ENCODE results near the gene CRB2. TPM values are rescaled to one million over a fixed set of nuclear protein-coding genes. Genes with fewer than 3 reads are reported as not detected.

The CRB2 gene
- total and polyA plus RNA-seq, 12 donors = under 0.01 to 0.24 (median 0.07) TPM; not detected in 4

DNA sequence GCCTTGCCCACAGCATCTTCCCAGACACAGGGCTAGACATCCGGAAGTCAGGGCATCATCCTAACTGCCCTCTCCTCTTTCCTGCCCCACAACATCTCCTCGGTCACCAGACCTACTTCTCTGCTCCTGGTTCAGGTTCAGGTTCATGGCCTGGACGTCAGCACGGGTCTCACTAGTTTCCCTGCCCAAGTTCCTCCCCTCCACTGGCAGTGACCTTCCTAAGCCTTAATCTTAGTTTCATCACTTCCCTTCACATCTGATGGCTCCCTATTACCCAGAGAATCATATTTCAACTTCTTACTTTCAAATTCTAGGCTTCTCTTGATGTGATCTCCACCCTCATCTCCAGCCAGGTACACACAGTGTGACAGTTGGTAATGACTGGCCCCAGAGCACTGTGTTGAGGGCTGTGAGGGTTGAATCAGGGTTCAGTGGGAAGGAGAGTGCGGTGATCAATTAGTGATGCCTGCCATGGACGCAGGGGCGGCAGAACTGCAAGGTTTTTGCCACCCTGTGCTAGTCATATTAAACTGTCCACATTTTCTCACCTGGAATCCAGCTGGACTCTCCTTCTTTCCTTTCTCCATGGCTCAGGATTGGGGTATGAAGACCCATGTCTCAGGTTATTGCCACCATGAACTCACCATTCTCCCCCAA, 34.3 kb upstream of the CRB2 start:
- no peak for DNase-seq
- no peaks in the 10 kb centered on the region for H3K36me3 ChIP-seq (replicated peaks in 1 of 2)
- no peak overlapping the region for H3K4me3 ChIP-seq
- intact Hi-C loops (cut with DNase I) = no loop called here
- H3K27ac ChIP-seq = no peak overlapping the region
- no peaks in the 10 kb centered on the region for H3K9me3 ChIP-seq (replicated peaks in 1 of 3)
- no peaks in the 10 kb centered on the region for H3K27me3 ChIP-seq
- 74 to 81% (median 81%) methylated on average over 7 of the region's 7 CpGs for WGBS, 4 donors
- H3K4me1 ChIP-seq (replicated peaks in 1 of 2) = no peaks in the 10 kb centered on the region
- TF ChIP-seq, protein P1, sequence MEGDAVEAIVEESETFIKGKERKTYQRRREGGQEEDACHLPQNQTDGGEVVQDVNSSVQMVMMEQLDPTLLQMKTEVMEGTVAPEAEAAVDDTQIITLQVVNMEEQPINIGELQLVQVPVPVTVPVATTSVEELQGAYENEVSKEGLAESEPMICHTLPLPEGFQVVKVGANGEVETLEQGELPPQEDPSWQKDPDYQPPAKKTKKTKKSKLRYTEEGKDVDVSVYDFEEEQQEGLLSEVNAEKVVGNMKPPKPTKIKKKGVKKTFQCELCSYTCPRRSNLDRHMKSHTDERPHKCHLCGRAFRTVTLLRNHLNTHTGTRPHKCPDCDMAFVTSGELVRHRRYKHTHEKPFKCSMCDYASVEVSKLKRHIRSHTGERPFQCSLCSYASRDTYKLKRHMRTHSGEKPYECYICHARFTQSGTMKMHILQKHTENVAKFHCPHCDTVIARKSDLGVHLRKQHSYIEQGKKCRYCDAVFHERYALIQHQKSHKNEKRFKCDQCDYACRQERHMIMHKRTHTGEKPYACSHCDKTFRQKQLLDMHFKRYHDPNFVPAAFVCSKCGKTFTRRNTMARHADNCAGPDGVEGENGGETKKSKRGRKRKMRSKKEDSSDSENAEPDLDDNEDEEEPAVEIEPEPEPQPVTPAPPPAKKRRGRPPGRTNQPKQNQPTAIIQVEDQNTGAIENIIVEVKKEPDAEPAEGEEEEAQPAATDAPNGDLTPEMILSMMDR (IDR thresholded peaks at IDR 0.05) = no peak
- no peak for TF ChIP-seq POLR2A (IDR thresholded peaks at IDR 0.05)

DNA sequence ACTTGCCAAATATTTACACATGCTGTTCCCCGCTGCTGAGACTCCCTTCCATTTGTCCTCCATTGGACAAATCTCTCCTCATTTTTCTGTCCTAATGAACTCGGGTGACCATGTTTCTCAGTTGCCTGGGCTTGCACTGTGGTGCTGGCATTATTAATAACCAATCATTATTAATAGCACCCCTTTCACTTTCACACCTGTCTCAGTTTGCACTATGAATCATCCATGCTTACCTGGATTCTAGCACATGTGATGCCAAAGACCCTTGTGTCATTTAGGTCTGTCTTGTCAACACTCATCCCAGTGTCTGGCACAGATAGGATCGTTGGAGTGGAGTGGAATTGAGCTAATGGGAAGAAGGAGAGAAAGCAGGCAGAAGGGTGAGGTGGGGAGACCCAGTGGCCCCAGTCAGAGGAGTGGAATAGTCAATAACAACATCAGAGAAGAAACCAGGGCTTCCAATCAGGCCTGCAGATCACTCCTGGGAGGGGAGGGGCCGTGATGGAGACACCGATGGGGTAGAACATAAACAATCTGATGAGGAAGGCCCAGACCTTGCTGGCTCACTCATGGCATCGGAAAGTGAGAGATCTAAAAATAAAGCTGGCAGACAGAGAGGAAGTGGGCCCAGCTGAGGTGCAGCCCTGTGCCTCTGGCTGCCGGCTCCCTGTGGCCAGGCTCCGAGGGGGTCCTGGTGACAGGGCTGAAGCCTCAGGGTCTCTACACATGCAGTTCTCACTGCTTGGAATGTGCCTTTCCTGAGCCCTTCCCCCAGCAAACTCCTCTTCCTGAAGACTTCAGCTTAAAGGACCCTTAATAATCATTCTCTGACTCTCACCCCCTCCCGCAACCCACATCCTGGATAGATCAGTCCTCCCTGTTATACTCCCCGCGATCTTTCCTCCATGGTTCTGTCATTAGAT, 33.5 kb upstream of the CRB2 start:
- intact Hi-C loops (cut with DNase I) = no loop called here
- Histone ChIP-seq H3K4me1 (replicated peaks in 1 of 2) (no peaks in the 10 kb centered on the region), H3K27ac (no peak overlapping the region), H3K9me3 (replicated peaks in 1 of 3) (no peaks in the 10 kb centered on the region), H3K27me3 (no peaks in the 10 kb centered on the region), H3K4me3 (no peak overlapping the region), H3K36me3 (replicated peaks in 1 of 2) (no peaks in the 10 kb centered on the region)
- 51 to 61% (median 58%) methylated on average over 11 of the region's 11 CpGs for WGBS, 4 donors
- TF ChIP-seq POLR2A (IDR thresholded peaks at IDR 0.05) = no peak
- TF ChIP-seq, protein P1 (IDR thresholded peaks at IDR 0.05) = no peak
- no peak for DNase-seq

DNA sequence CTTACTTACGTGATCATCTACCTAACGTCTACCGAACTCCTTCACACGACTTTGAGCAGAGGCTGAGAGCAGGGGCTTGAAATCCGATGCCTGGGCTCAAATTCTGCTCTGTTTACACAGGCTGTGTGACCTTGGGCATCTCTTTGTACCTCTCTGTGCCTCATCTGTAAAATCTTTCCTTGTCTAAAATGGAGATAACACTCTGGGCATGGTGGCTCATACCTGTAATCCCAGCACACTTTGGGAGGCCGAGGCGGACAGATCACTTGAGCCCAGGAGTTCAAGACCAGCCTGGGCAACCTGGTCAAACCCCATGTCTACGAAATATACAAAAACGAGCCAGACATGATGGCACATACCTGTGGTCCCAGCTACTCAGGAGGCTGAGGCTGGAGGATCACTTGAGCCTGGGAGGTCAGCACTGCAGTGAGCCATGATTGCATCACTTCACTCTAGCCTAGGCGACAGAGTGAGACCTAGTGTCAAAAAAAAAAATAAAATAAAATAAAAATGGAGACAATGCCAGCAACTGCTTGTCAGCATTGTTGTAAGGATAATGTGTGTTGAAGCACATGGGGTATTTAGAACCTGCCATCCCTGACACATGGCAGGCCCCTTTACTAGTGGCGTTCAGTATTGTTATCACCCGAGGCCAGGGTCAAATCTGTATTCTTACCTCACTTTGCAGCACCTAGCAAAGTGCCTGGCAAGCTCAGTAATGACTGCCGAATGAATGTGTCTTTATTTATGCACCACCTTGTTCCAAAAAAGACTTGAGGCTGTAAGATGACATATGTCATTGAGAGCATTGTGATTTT, 32.6 kb upstream of the CRB2 start:
- Histone ChIP-seq H3K27me3 (no peaks in the 10 kb centered on the region), H3K4me3 (no peak overlapping the region), H3K27ac (no peak overlapping the region), H3K4me1 (replicated peaks in 1 of 2) (no peaks in the 10 kb centered on the region), H3K36me3 (replicated peaks in 1 of 2) (no peaks in the 10 kb centered on the region), H3K9me3 (replicated peaks in 1 of 3) (no peaks in the 10 kb centered on the region)
- no peak for DNase-seq
- intact Hi-C loops (cut with DNase I) = no loop called here
- TF ChIP-seq POLR2A (IDR thresholded peaks at IDR 0.05) = no peak
- TF ChIP-seq, protein P1 (IDR thresholded peaks at IDR 0.05) = no peak
- WGBS, 4 donors = 69 to 78% (median 73%) methylated on average over 13 of the region's 13 CpGs

DNA sequence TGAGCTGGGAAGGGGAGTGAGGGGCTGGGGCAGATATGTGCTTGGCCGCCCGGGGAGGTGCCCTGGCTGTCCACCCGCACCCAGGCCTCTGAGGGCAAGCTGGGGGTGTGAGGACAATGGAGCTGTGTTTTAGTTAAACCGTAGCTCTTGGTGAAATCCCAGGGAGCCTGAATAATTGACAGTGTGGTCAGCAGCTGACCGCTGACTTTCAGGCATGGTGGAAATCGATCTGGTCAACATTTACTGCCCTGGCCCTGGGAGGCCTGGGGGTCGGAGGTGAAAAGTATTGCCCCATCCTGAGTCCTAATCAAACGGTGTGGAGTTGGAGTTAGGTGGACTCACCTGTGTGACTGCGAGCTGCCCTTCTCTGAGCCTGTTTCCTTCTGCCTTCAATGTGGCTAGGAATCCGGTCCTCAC, 31.2 kb upstream of the CRB2 start:
- no peaks in the 10 kb centered on the region for H3K9me3 ChIP-seq (replicated peaks in 1 of 3)
- no peaks in the 10 kb centered on the region for H3K4me1 ChIP-seq (replicated peaks in 1 of 2)
- no peaks in the 10 kb centered on the region for H3K27me3 ChIP-seq
- WGBS, 4 donors = 67 to 78% (median 75%) methylated on average over 8 to 10 of the region's 10 CpGs
- H3K4me3 ChIP-seq = no peak overlapping the region
- intact Hi-C loops (cut with DNase I) = no loop called here
- no peak for DNase-seq
- H3K36me3 ChIP-seq (replicated peaks in 1 of 2) = no peaks in the 10 kb centered on the region
- TF ChIP-seq, protein P1 (IDR thresholded peaks at IDR 0.05) = no peak
- TF ChIP-seq POLR2A (IDR thresholded peaks at IDR 0.05) = no peak
- no peak overlapping the region for H3K27ac ChIP-seq

All from adrenal gland (tissue), 12 donors.